Right lobe of liver (tissue), 4 donors: ENCODE data around the gene ZNF710.

Source experiments
- POLR2A ChIP-seq: fragments of 450-650 bp; IDR thresholded peaks from one replicate; pipeline ENCODE4 v1.6.1; 2017; ENCODE audit warnings: antibody characterized with exemption, mild to moderate bottlenecking
- TF ChIP-seq, protein P1 (sequence below), 4 donors: fragments of 200-600 bp in 3 of 4; fragments of 450-650 bp in 1 of 4; IDR thresholded peaks; one replicate each; pipeline versions ENCODE4 v1.5.1 to v1.8.0; 2016 to 2022; ENCODE audit warnings: antibody characterized with exemption in 4 of 4, mild to moderate bottlenecking in 2 of 4
- donor health status: DM: no; HTN: no; CAD: no.
- donor health status: DM: no; HTN: no; CAD: no.
- donor health status: DM: no; HTN: yes; CAD: no.

DNA sequence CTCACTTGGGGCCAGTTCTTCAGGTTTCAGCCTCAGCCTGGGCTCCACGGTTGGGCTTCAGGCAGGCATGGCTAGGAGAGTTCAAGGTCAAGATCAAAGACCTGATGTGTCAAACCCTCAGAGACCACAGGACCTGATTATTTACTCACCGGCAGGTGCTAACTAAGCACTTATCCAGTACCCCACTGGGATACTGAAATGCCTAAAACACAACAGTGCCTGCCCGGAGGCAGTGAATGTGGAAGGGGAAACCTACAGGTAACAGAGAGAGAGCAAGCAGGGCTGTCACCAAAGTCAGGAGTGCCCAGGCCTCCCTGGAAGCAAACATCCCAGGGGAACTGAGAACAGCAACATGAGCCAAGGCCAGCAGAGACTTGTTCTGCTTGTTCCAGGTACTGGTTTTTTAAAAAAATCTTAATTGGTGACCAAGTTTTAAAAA lies 94.4 kb downstream of the ZNF710 start:
- TF ChIP-seq, protein P1, sequence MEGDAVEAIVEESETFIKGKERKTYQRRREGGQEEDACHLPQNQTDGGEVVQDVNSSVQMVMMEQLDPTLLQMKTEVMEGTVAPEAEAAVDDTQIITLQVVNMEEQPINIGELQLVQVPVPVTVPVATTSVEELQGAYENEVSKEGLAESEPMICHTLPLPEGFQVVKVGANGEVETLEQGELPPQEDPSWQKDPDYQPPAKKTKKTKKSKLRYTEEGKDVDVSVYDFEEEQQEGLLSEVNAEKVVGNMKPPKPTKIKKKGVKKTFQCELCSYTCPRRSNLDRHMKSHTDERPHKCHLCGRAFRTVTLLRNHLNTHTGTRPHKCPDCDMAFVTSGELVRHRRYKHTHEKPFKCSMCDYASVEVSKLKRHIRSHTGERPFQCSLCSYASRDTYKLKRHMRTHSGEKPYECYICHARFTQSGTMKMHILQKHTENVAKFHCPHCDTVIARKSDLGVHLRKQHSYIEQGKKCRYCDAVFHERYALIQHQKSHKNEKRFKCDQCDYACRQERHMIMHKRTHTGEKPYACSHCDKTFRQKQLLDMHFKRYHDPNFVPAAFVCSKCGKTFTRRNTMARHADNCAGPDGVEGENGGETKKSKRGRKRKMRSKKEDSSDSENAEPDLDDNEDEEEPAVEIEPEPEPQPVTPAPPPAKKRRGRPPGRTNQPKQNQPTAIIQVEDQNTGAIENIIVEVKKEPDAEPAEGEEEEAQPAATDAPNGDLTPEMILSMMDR (IDR thresholded peaks at IDR 0.05) = no peak
- TF ChIP-seq POLR2A = no peak
